HG03135 (cell line): ENCODE results near the gene EFNA2.

Experiments
- ATAC-seq: cut with Tn5 transposase; IDR thresholded peaks from one replicate; pipeline ENCODE4 v1.9.1; 2021; ENCODE audit warnings: mild to moderate bottlenecking, moderate library complexity; ENCODE audit not compliant: unreplicated experiment

EFNA2 gene

GRCh38 chr19:1283207-1283916 lies 2.3 kb upstream of the EFNA2 start:
- no peak for ATAC-seq

GRCh38 chr19:1283917-1284292 lies 1.8 kb upstream of the EFNA2 start:
- ATAC-seq = no peak

GRCh38 chr19:1284293-1284978 lies 1.2 kb upstream of the EFNA2 start:
- no peak for ATAC-seq

GRCh38 chr19:1284979-1285736 lies 515 bp upstream of the EFNA2 start:
- no peak for ATAC-seq

- no peak for ATAC-seq
Measured at GRCh38 chr19:1286487-1287353, 1.0 kb downstream of the EFNA2 start.

- ATAC-seq = no peak
Measured at GRCh38 chr19:1287354-1288225, 1.9 kb downstream of the EFNA2 start.

- ATAC-seq = no peak
Measured at GRCh38 chr19:1288226-1288612, 2.5 kb downstream of the EFNA2 start.

- no peak for ATAC-seq
Measured at GRCh38 chr19:1288833-1289685, 3.4 kb downstream of the EFNA2 start.

GRCh38 chr19:1289686-1290025 lies 4.0 kb downstream of the EFNA2 start:
- ATAC-seq = no peak

- no peak for ATAC-seq
Measured at GRCh38 chr19:1290196-1290702, 4.6 kb downstream of the EFNA2 start.

- ATAC-seq = no peak
Measured at GRCh38 chr19:1290703-1291651, 5.3 kb downstream of the EFNA2 start.

GRCh38 chr19:1291761-1292418 lies 6.2 kb downstream of the EFNA2 start:
- no peak for ATAC-seq

- no peak for ATAC-seq
Measured at GRCh38 chr19:1292419-1293151, 6.9 kb downstream of the EFNA2 start.

GRCh38 chr19:1293782-1294604 lies 8.3 kb downstream of the EFNA2 start:
- no peak for ATAC-seq

- ATAC-seq = no peak
Measured at GRCh38 chr19:1294688-1295087, 9.0 kb downstream of the EFNA2 start.
